Heart left ventricle (tissue), 13 donors: ENCODE measurements around the gene DCAF4.

Experiments used
- CTCF ChIP-seq, 12 donors: fragments of 200-600 bp; sonication (generic) in 4 of 12; IDR thresholded peaks; one replicate each; pipeline versions ENCODE4 v1.5.0 to v1.8.0; 2018 to 2022; ENCODE audit warnings: antibody characterized with exemption in 12 of 12, mild to moderate bottlenecking in 5 of 12
- POLR2A ChIP-seq, 2 donors: fragments of 450-650 bp; IDR thresholded peaks; one replicate each; pipeline ENCODE4 v1.6.1; 2017; ENCODE audit warnings: antibody characterized with exemption in 2 of 2, mild to moderate bottlenecking in 2 of 2, moderate library complexity in 2 of 2
- donor health status: ischemic (EF 13 %, LVEDD 7.1; RV severe dilation, severe dysfunction).
- donor health status: DM: no; HTN: yes; CAD: no.
- donor health status: DM: no; HTN: no; CAD: no.
- donor health status: ischemic (EF 25% LVEDD 6.9; RV normal size, moderate dysfunction).
- donor health status: ischemic (EF 25% LVEDD 5.7; RV mildly dilated, moderate dysfunction).
- donor health status: ischemic (EF 35%, LVEDD 5.7; RV mildly dilated, moderate dysfunction).
- donor health status: nonischemic (EF 11% LVEDD 7.7; RV severe dilation, severe dysfunction).
- donor health status: DM: yes; HTN: yes; CAD: no.
- donor health status: PGD.
- donor health status: ischemic (EF 29% LVEDD 5.4; RV normal size, mild dysfunction).
- donor health status: nonischemic (EF 23%, LVEDD 6.1; RV moderate dilation, normal function).

GRCh38 chr14:72881543-72881942 is 44.7 kb upstream of the DCAF4 start:
- TF ChIP-seq CTCF (IDR thresholded peaks at IDR 0.05) (no peak), POLR2A (IDR thresholded peaks at IDR 0.05) (no peak)
